GM23338 (cell line): ENCODE data around the gene PACSIN1. TPM values are rescaled to one million over a fixed set of nuclear protein-coding genes. Genes with fewer than 3 reads are reported as not detected.

Experiments
- ATAC-seq: fragments of 200-7000 bp; cut with Tn5 transposase; 3 replicates; pipeline ENCODE4 v1.9.1; 2020
- DNase-seq: peaks from one replicate; pipeline ENCODE4 v3.0.0-alpha.2; 2015; ENCODE audit warnings: low spot score
- H2AFZ ChIP-seq: fragments of 200-600 bp; sonication (generic); 2 replicates; pipeline ENCODE4 v1.8.0; 2016; ENCODE audit warnings: antibody characterized with exemption, mild to moderate bottlenecking, moderate library complexity
- H3F3A ChIP-seq: fragments of 200-600 bp; sonication (generic); replicated peaks from 2 replicates; pipeline ENCODE4 v1.8.0; 2017; ENCODE audit warnings: antibody characterized with exemption, mixed run types, low read depth
- H3K27ac ChIP-seq: fragments of 200-600 bp; sonication (generic); 2 replicates; pipeline ENCODE4 v1.6.1; 2016; ENCODE audit warnings: low read depth
- H3K27me3 ChIP-seq: fragments of 200-600 bp; sonication (generic); 2 replicates; pipeline ENCODE4 v1.8.0; 2016; ENCODE audit warnings: mild to moderate bottlenecking, mixed run types, moderate library complexity; ENCODE audit not compliant: insufficient read depth
- H3K36me3 ChIP-seq: fragments of 200-600 bp; sonication (generic); 2 replicates; pipeline ENCODE4 v1.8.0; 2016; ENCODE audit warnings: mild to moderate bottlenecking; ENCODE audit not compliant: insufficient read depth
- H3K4me1 ChIP-seq: fragments of 200-600 bp; sonication (generic); 2 replicates; pipeline ENCODE4 v1.8.0; 2016; ENCODE audit warnings: mild to moderate bottlenecking, moderate library complexity; ENCODE audit not compliant: insufficient read depth
- H3K4me2 ChIP-seq: fragments of 200-600 bp; sonication (generic); 2 replicates; pipeline ENCODE4 v1.7.1; 2017; ENCODE audit warnings: mixed run types
- H3K4me3 ChIP-seq: fragments of 200-600 bp; sonication (generic); 2 replicates; pipeline ENCODE4 v1.6.1; 2016; ENCODE audit warnings: mixed run types
- H3K79me2 ChIP-seq: fragments of 200-600 bp; sonication (generic); replicated peaks from 2 replicates; pipeline ENCODE4 v1.8.0; 2017; ENCODE audit warnings: mild to moderate bottlenecking; ENCODE audit not compliant: insufficient read depth
- H3K9me2 ChIP-seq: fragments of 200-600 bp; sonication (generic); 2 replicates; pipeline ENCODE4 v1.8.0; 2017; ENCODE audit not compliant: insufficient read depth
- H4K20me1 ChIP-seq: fragments of 200-600 bp; sonication (generic); replicated peaks from 2 replicates; pipeline ENCODE4 v1.8.0; 2017; ENCODE audit warnings: mild to moderate bottlenecking; ENCODE audit not compliant: insufficient read depth
- H3K27ac Mint-ChIP-seq: 2 replicates; pipeline ENCODE4 v1.8.0; 2020; ENCODE audit warnings: inconsistent platforms, mild to moderate bottlenecking, moderate library complexity, mixed read lengths
- H3K27me3 Mint-ChIP-seq: 3 replicates; pipeline ENCODE4 v1.8.0; 2022; ENCODE audit warnings: low read depth, mild to moderate bottlenecking, moderate library complexity, mixed read lengths, inconsistent platforms; ENCODE audit not compliant: insufficient read depth, poor library complexity
- H3K36me3 Mint-ChIP-seq: 3 replicates; pipeline ENCODE4 v1.8.0; 2021; ENCODE audit warnings: low read depth, mild to moderate bottlenecking, inconsistent platforms, moderate library complexity, mixed read lengths
- H3K4me1 Mint-ChIP-seq: 3 replicates; pipeline ENCODE4 v1.8.0; 2020; ENCODE audit warnings: mild to moderate bottlenecking, inconsistent platforms, mixed read lengths
- H3K4me3 Mint-ChIP-seq: 3 replicates; pipeline ENCODE4 v1.8.0; 2021; ENCODE audit warnings: moderate library complexity, mild to moderate bottlenecking, inconsistent platforms, mixed read lengths
- H3K9me3 Mint-ChIP-seq: 3 replicates; pipeline ENCODE4 v1.8.0; 2020; ENCODE audit warnings: moderate library complexity, mild to moderate bottlenecking, inconsistent platforms, mixed read lengths
- CTCF ChIP-seq, 2 experiments: fragments of 200-600 bp in 1 of 2; sonication (generic) in 1 of 2; conservative IDR thresholded peaks; 2 replicates each; pipeline versions ENCODE4 v1.5.1 to v1.6.1; 2016 to 2017; ENCODE audit warnings: antibody characterized with exemption in 2 of 2, low read depth in 2 of 2, mild to moderate bottlenecking in 2 of 2, moderate library complexity in 1 of 2
- EZH2phosphoT487 ChIP-seq: fragments of 200-600 bp; sonication (generic); IDR thresholded peaks from one replicate; pipeline ENCODE4 v1.8.1; 2018; ENCODE audit warnings: antibody characterized with exemption; ENCODE audit not compliant: unreplicated experiment
- JUNB ChIP-seq: IDR thresholded peaks from one replicate; pipeline ENCODE4 v1.6.1; 2016; ENCODE audit warnings: antibody characterized with exemption; ENCODE audit not compliant: unreplicated experiment
- POLR2AphosphoS5 ChIP-seq: IDR thresholded peaks from 2 replicates; pipeline ENCODE4 v1.6.1; 2016; ENCODE audit warnings: antibody characterized with exemption, low read depth
- STAT1 ChIP-seq: IDR thresholded peaks from one replicate; pipeline ENCODE4 v1.6.1; 2016; ENCODE audit warnings: antibody characterized with exemption; ENCODE audit not compliant: unreplicated experiment
- ZNF114 ChIP-seq: fragments of 250-450 bp; sonication (Bioruptor Pico); IDR thresholded peaks from 2 replicates; pipeline ENCODE4 v1.5.0; 2020; ENCODE audit warnings: mild to moderate bottlenecking, moderate library complexity
- polyA plus RNA-seq: library from polyadenylated mRNA; unstranded; fragments of >200 nt; fragmentation: Nextera tagmentation; extraction: Ambion mirVana; gene quantifications from 2 replicates; pipeline ENCODE4 v1.2.1, GENCODE V29; 2016
- total RNA-seq: library from RNA; depleted of rRNA; stranded (reverse); fragments of >200 nt; shearing (Covaris generic); gene quantifications from 2 replicates; pipeline ENCODE4 v1.2.3, GENCODE V29; 2014

Gene PACSIN1
- total and polyA plus RNA-seq, 2 experiments from 2014 or later = 5.2 to 8.7 TPM

GRCh38 chr6:34523441-34524206 lies 57.7 kb downstream of the PACSIN1 start:
- H3K9me2 ChIP-seq = no peaks in the 10 kb centered on the region
- H3K4me3 ChIP-seq = no peak overlapping the region
- Mint-ChIP-seq H3K36me3 (no peaks in the 10 kb centered on the region; the same call in 2 of the 3 replicates), H3K27ac (no peak overlapping the region), H3K4me3 (no peak overlapping the region), H3K27me3 (peaks cover 16% of the 10 kb centered on the region), H3K4me1 (peaks cover 18% of the 10 kb centered on the region), H3K9me3 (no peaks in the 10 kb centered on the region; the same call in 2 of the 3 replicates)
- H3K79me2 ChIP-seq = no peaks in the 10 kb centered on the region
- H3K27ac ChIP-seq = no peak overlapping the region
- H3K4me1 ChIP-seq = peaks cover 15% of the 10 kb centered on the region
- H2AFZ ChIP-seq = no peak overlapping the region
- H3K36me3 ChIP-seq = no peaks in the 10 kb centered on the region
- no peak for TF ChIP-seq POLR2AphosphoS5
- TF ChIP-seq CTCF (conservative IDR thresholded peaks at IDR 0.05; ENCODE audit: low read depth in 2 of 2) = no peak
- TF ChIP-seq ZNF114 = no peak
- TF ChIP-seq JUNB = no peak
- no peak for TF ChIP-seq STAT1
- no peaks in the 10 kb centered on the region for H3K27me3 ChIP-seq
- no peak for ATAC-seq
- no peak overlapping the region for H3K4me2 ChIP-seq
- no peaks in the 10 kb centered on the region for H3F3A ChIP-seq
- no peak for DNase-seq
- H4K20me1 ChIP-seq = no peaks in the 10 kb centered on the region

GRCh38 chr6:34524499-34524898 lies 58.6 kb downstream of the PACSIN1 start:
- Histone ChIP-seq H3K79me2 (no peaks in the 10 kb centered on the region), H3K36me3 (no peaks in the 10 kb centered on the region), H2AFZ (no peak overlapping the region), H4K20me1 (no peaks in the 10 kb centered on the region), H3K4me1 (peaks cover 15% of the 10 kb centered on the region), H3F3A (no peaks in the 10 kb centered on the region), H3K4me3 (no peak overlapping the region), H3K27me3 (no peaks in the 10 kb centered on the region), H3K9me2 (no peaks in the 10 kb centered on the region), H3K4me2 (no peak overlapping the region), H3K27ac (no peak overlapping the region)
- Mint-ChIP-seq H3K9me3 (no peaks in the 10 kb centered on the region; the same call in 2 of the 3 replicates), H3K27ac (no peak overlapping the region), H3K27me3 (peaks cover 16% of the 10 kb centered on the region), H3K4me1 (peaks cover 18% of the 10 kb centered on the region), H3K36me3 (no peaks in the 10 kb centered on the region; the same call in 2 of the 3 replicates), H3K4me3 (no peak overlapping the region)
- no peak for TF ChIP-seq STAT1
- no peak for DNase-seq
- no peak for ATAC-seq

GRCh38 chr6:34524971-34525370 lies 59.1 kb downstream of the PACSIN1 start:
- no peak overlapping the region for H3K27ac Mint-ChIP-seq
- no peaks in the 10 kb centered on the region; the same call in 1 of the 3 replicates for H3K36me3 Mint-ChIP-seq
- ATAC-seq (no peak), DNase-seq (no peak)
- Histone ChIP-seq H3K9me2 (no peaks in the 10 kb centered on the region), H3K79me2 (no peaks in the 10 kb centered on the region), H3K4me2 (no peak overlapping the region), H3K4me1 (peaks cover 15% of the 10 kb centered on the region), H2AFZ (no peak overlapping the region), H3K4me3 (no peak overlapping the region), H4K20me1 (no peaks in the 10 kb centered on the region), H3K36me3 (no peaks in the 10 kb centered on the region), H3F3A (no peaks in the 10 kb centered on the region), H3K27ac (no peak overlapping the region), H3K27me3 (no peaks in the 10 kb centered on the region)
- no peaks in the 10 kb centered on the region; the same call in 2 of the 3 replicates for H3K9me3 Mint-ChIP-seq
- H3K27me3 Mint-ChIP-seq = peaks cover 18% of the 10 kb centered on the region
- no peak overlapping the region for H3K4me3 Mint-ChIP-seq
- peaks cover 18% of the 10 kb centered on the region for H3K4me1 Mint-ChIP-seq
- TF ChIP-seq EZH2phosphoT487 (no peak), CTCF (conservative IDR thresholded peaks at IDR 0.05; ENCODE audit: low read depth in 2 of 2) (no peak), ZNF114 (no peak), STAT1 (no peak)
